HG03139 (cell line): Measurements from ENCODE around the gene BRIP1.
"Not testable (repeated sequence)": the region's sequence is repeated elsewhere in the genome, so short reads cannot be mapped to it uniquely, and the experiment has no call there.

Experiments
- ATAC-seq: cut with Tn5 transposase; IDR thresholded peaks from one replicate; pipeline ENCODE4 v1.9.1; 2021; ENCODE audit not compliant: unreplicated experiment

BRIP1 gene

DNA sequence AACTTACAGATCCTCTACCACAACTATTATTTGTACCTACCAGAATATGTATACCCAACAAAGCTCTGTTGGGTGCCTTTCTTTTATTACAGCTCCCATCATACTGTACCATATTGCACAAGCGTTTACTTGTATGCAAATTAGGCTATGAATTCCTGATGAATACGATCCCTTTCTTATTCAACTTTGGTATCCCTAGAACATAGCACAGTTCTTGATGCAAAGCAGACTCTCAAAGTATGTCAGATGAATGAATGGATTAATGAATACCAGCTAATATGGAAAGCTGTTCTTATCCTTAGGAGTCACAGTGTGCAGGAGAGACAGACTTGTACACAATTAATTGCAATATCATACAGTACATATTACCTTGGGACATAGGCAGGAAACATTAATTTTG is 192.6 kb downstream of the BRIP1 start:
- ATAC-seq = no peak

DNA sequence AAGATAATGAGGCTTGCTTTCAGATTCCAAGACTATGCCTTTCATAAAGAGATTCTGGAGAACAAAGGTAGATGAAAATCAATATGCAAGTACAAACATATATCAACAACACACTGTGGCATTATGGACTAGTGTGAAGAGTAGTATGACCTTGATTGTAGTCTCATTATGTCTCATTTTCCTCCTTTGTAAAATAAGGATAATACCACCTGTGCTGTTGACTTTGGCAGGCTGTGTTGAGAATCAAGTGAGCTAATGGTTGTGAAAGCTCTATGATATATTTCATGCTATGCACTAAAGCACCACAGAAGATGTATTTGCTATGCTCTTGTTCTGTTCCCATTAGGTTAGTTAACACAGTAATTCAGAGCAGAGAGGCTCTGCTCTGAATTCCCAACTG is 193.8 kb downstream of the BRIP1 start:
- no peak for ATAC-seq

DNA sequence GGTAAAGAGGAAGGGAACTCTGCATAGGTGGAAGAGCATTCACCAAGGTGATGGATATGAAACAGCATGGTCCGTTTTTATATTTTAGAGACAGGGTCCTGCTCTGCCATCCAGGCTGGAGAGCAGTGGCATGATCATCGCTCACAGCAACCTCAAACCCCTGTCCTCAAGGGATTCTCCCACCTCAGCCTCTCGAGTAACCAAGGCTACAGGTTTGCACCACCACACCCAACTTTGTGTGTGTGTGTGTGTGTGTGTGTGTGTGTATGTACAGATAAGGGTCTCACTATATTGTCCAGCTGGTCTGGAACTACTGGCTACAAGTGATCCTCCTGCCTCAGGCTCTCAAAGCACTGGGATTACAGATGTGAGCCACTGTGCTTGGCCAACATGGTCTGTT is 194.8 kb downstream of the BRIP1 start:
- ATAC-seq = no peak

- ATAC-seq = not testable (repeated sequence)
These were observed 196.8 kb downstream of the BRIP1 start for GRCh38 chr17:61666406-61667088.

DNA sequence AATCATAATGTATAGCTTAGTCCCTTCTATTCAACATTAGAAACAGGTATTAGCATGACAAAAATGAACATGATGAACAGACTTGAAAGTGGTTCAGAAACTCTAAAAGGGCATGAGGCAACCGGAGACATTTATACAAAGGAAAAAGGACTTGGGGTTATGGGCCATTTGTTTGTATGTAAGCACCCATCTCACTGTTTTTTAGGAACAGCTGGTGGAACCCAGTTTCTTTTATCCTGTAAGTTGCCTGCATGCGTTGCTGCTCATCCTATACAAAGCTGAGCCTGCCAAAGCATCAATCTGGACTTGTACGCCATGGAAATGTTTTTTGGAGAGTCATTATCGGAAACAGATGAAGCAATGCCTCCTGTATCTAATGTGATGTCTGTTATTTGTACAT is 200.0 kb downstream of the BRIP1 start:
- no peak for ATAC-seq

DNA sequence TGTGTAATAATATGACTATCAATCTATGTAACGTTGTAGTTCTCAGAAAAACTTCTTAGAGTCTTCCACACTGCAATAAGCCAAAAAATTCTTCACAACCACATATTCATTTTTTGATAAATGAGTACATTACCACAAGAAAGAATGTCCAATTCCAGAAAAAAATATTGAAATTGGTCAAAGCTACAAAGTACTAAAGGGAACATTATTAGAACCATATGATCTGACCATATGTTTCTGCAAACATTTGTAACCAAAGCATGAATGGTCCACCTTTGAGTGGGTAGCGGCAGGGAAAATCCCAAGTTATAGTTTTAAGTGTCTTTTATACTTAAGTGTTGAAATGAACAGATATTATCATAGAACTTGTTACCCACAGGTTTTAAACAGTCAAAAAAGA is 200.6 kb downstream of the BRIP1 start:
- no peak for ATAC-seq

DNA sequence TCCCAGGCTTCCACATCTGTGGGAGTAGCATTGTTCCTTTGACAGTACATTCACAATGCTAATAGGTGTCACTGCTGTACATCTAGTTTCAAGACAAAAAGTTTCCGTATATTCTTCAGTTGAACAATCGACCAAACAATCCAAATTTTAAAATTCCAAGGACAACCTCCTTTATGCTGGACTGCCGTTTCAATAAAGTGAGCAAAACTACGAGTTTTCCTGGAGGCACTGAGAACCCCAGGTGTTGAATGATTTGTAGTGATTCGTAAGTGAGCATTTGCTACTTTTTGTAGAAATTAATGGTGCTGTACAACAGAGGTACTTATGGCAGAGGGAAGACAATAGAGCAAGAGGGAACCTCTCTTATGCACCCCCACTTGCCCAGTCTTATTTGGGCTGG is 201.1 kb downstream of the BRIP1 start:
- ATAC-seq = no peak

DNA sequence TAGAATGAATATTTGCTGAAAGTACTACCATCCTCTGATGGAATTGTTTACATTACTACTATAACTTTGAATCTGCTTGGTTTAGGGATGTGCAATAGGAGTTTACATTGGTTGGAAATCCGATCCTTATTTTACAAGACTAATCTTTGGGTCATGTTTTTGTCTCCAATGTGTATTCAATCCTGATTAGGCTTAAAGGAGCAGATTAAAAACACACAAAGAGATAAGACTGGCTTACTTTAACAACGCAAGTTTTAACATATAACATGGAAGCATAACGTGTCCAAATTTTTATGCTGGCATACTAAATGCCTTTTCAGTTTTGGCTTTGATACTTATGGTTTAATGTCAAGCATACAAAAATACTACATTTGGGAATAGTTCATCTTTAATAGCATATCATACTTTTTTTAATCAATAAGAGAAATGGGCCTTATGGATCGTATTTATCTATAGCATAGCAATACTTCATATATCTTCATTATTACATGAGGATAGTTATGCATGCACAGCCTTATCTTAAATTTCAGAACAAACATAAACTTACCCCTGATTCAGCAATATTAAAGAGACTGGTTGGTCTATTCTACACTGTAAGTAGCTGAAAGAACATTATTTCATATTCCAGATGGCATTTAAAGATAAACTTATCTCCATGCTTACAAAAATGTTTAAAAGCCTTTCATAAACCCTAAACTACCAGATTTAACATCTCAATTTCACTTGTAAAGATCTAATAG is 202.4 kb downstream of the BRIP1 start:
- no peak for ATAC-seq

- no peak for ATAC-seq
These were observed 203.9 kb downstream of the BRIP1 start for GRCh38 chr17:61659437-61659836.

DNA sequence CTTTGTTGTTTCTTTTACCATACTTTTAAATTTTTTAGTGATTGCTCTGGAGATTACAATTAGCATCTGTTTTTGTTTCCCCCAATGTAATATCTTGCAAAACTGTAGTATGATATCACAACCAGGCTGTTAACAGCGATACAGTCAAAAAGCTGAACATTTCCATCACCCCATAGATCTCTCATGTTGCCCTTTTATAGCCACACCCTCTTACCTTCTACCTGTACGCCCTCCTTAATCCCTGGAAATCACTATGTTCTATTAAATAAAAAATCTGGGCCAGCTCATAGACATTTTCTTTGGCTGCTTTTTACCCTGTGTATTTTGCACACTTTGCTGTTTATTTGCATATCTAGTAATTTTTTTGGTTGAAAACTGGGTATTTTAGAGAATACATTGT is 205.1 kb downstream of the BRIP1 start:
- ATAC-seq = no peak

DNA sequence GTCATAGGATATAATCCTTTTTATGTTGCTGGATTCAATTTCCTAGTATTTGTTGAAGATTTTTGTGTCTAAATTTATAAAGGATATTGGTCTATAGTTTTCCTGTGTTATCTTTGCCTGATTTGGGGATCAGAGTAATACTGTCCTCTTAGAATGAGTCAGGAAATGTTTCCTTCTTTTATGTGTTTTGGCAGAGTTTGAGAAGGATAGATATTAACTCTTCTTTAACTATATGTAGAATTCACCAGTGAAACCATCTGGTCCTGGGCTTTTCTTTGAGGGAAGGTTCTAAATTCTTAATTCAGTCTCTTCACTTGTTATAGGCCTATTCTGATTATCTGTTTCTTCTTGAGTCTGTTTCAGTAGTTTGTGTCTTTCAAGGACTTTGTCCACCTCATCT is 206.0 kb downstream of the BRIP1 start:
- ATAC-seq = no peak

GRCh38 chr17:61656721-61657217 is 206.6 kb downstream of the BRIP1 start:
- no peak for ATAC-seq

- no peak for ATAC-seq
These were observed 212.6 kb downstream of the BRIP1 start for GRCh38 chr17:61650749-61651148.

DNA sequence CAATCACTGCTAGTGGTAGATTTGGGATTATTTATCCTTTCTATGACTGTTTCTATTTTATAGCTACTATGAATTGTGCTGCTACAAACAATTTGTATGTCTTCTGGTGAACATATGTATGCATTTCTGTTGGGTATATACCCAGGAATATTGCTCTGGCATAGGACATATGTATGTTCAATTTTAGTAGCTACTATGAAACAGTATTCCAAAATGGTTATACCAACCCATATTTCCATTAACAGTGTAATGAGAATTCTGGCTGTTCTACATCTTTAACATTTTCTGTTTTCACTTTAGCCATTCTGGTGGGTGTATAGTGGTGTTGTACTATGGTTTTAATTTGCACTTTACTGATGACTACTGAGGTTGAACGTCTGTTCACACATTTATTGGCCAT is 214.7 kb downstream of the BRIP1 start:
- no peak for ATAC-seq

DNA sequence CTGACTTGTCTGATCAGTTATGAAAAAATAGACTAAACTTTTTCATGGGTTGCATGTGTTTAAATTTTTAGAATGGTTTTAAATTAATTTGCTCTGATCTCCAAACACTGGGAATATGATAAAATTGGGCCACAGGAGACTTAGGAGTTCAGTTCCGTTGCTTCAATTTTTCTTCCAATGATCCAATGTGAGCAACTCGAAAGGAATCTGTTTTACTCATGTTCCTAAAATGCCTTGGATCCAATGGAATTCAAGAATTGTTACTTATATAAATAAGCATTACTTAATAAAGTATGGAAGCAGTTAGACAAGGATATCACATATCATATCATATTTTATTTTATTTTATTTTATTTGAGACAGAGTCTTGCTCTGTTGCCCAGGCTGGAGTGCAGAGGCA is 216.3 kb downstream of the BRIP1 start:
- ATAC-seq = no peak

- no peak for ATAC-seq
These were observed 216.8 kb downstream of the BRIP1 start for GRCh38 chr17:61646482-61646881.

DNA sequence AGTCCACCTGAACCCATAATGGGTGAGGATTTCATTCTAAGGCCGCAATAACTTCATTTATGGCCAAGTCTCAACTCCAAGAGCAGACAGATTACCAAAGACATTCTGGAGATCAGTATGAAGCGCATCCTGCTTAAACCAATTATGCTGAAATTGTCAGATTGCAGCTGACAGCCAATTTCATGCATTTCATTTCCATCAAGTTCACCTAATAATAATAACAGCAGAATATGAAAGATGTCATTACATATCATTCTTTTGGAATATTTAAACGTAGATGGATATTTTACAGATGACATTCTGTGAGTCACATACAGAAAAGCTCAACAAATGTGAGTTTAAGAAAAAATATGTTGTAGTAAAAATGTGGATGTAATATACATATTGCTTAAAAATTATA is 217.4 kb downstream of the BRIP1 start:
- ATAC-seq = no peak

DNA sequence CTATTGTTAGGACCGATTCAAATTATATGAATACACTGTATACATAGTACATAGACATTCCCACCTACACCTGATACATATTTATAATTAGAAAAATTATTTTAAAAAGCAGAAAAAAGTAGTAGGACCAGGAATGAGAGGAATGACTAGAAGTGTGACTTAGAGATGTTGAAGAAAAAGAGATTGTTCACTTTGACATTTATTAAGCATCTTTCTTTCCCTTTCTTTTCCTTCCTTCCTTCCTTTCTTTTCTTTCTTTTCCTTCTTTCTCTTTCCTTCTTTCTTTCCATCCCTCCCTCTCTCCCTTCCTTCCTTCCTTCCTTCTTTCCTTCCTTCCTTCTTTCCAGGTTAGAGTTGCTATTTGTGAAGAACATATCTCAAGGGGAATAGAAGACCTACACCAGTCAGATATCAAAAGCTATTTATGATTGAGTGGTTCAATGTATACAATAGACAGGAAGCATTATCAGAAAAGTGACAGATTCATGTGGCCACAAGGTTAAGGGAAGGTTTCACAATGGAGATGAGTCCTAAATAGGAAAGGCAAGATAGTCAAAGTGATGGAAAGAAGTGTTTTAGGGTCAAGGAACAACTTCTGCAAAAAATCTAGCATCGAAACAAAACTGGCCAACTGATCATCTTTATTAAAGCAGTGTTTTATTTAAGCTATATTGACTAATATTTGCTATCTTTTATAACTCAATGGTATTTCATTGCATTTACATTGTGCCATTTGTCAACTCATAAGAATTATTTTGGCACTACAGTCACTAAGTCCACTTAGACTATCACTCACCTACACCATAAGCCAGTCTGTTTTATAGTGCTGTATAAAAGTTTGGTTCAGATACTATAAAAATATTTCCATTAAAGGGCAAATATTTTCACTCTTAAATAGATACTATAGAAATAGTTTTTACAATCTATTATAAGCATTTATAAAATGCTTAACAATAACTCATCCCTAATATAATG is 218.2 kb downstream of the BRIP1 start:
- no peak for ATAC-seq

DNA sequence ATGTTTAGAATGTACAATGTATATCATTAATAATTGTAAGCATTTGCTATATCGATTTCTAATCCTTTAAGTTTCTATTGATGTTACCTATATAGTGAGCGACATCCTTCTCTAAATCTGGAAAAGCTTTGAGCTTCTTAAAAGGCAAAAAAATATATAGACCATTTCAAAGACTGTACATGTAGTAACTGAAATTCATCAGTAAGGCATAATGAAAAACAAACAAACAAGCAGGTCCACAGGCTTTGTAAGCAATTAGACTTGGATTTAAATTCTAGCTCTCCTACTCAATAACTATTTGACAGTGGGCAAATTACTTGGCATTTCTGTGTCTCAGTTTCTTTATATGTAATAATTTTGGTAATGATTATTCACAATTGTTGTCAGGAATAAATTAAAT is 220.6 kb downstream of the BRIP1 start:
- no peak for ATAC-seq

DNA sequence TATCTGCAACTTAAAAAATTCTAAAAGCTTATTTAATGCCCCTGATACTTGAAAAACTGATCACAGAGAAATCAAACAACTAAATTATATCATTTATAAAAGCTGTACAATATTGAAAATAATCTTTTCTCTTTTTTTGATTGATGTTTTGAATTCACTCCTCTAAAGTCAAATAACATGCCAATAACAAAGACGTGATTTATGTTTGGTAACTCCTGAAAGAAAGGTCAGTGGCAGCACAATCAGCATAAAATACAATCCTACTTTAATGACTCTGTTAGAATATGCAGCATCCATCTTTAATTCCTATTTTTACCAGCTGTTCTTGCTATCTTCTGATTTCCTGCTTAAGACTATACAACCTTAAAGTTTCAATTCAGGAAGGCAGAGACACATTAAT is 221.6 kb downstream of the BRIP1 start:
- no peak for ATAC-seq

- no peak for ATAC-seq
These were observed 222.2 kb downstream of the BRIP1 start for GRCh38 chr17:61641084-61641483.
